Hepatocyte (in vitro differentiated cells): ENCODE data around the gene DAP.

ENCODE experiments used
- EZH2 ChIP-seq: fragments of 200-600 bp; sonication (generic); IDR thresholded peaks from 2 replicates; pipeline ENCODE4 v1.6.1; 2016; ENCODE audit warnings: antibody characterized with exemption, mild to moderate bottlenecking, borderline replicate concordance
- EZH2phosphoT487 ChIP-seq: fragments of 200-600 bp; sonication (generic); IDR thresholded peaks from one replicate; pipeline ENCODE4 v1.6.1; 2018; ENCODE audit warnings: antibody characterized with exemption, mild to moderate bottlenecking, low read depth, moderate library complexity; ENCODE audit not compliant: unreplicated experiment, severe bottlenecking
- TF ChIP-seq, protein P1 (sequence below): fragments of 200-600 bp; sonication (generic); IDR thresholded peaks from 2 replicates; pipeline ENCODE4 v1.5.1; 2016; ENCODE audit warnings: antibody characterized with exemption, mild to moderate bottlenecking; ENCODE audit not compliant: poor library complexity

- TF ChIP-seq, protein P1, sequence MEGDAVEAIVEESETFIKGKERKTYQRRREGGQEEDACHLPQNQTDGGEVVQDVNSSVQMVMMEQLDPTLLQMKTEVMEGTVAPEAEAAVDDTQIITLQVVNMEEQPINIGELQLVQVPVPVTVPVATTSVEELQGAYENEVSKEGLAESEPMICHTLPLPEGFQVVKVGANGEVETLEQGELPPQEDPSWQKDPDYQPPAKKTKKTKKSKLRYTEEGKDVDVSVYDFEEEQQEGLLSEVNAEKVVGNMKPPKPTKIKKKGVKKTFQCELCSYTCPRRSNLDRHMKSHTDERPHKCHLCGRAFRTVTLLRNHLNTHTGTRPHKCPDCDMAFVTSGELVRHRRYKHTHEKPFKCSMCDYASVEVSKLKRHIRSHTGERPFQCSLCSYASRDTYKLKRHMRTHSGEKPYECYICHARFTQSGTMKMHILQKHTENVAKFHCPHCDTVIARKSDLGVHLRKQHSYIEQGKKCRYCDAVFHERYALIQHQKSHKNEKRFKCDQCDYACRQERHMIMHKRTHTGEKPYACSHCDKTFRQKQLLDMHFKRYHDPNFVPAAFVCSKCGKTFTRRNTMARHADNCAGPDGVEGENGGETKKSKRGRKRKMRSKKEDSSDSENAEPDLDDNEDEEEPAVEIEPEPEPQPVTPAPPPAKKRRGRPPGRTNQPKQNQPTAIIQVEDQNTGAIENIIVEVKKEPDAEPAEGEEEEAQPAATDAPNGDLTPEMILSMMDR: no peak
- no peak for TF ChIP-seq EZH2phosphoT487
- no peak for TF ChIP-seq EZH2
These were observed 55.9 kb downstream of the DAP start for GRCh38 chr5:10704949-10705621.
